Neural cell (in vitro differentiated cells): Measurements from ENCODE around the gene TPRA1. TPM values are rescaled to one million over a fixed set of nuclear protein-coding genes. Genes with fewer than 3 reads are reported as not detected.

Experiments used
- H2AFZ ChIP-seq: fragments of 200-600, 300-800 bp; sonication (generic), shearing (Covaris generic); 2 replicates; pipeline ENCODE4 v1.6.0; 2014; ENCODE audit warnings: low read depth, mild to moderate bottlenecking, antibody characterized with exemption, low read length, moderate library complexity
- H3F3A ChIP-seq: fragments of 200-600 bp; shearing (Covaris generic); 2 replicates; pipeline ENCODE4 v1.6.1; 2016; ENCODE audit warnings: mild to moderate bottlenecking, moderate library complexity, mixed read lengths, antibody characterized with exemption, low read length; ENCODE audit not compliant: insufficient read depth, poor library complexity, severe bottlenecking
- H3K27ac ChIP-seq: fragments of 200-600, 300-800 bp; sonication (generic), shearing (Covaris generic); 2 replicates; pipeline ENCODE4 v1.5.1; 2014; ENCODE audit warnings: mild to moderate bottlenecking, low read length, moderate library complexity
- H3K27me3 ChIP-seq: fragments of 300-800, 200-600 bp; sonication (generic), shearing (Covaris generic); 2 replicates; pipeline ENCODE4 v1.6.0; 2014; ENCODE audit warnings: mild to moderate bottlenecking, low read depth, low read length, moderate library complexity; ENCODE audit not compliant: insufficient read depth
- H3K36me3 ChIP-seq: fragments of 300-800, 200-600 bp; sonication (generic), shearing (Covaris generic); 2 replicates; pipeline ENCODE4 v1.5.1; 2014; ENCODE audit warnings: mild to moderate bottlenecking, antibody characterized with exemption, low read length, moderate library complexity; ENCODE audit not compliant: insufficient read depth
- H3K4me2 ChIP-seq: fragments of 300-800, 200-600 bp; sonication (generic), shearing (Covaris generic); 2 replicates; pipeline ENCODE4 v1.6.0; 2014; ENCODE audit warnings: mild to moderate bottlenecking, low read length
- H3K4me3 ChIP-seq: fragments of 300-800, 200-600 bp; sonication (generic), shearing (Covaris generic); 2 replicates; pipeline ENCODE4 v1.5.1; 2014; ENCODE audit warnings: mild to moderate bottlenecking, low read length, moderate library complexity
- H3K79me2 ChIP-seq: fragments of 200-600 bp; shearing (Covaris generic); replicated peaks from 2 replicates; pipeline ENCODE4 v1.6.0; 2014; ENCODE audit warnings: mild to moderate bottlenecking, low read length, moderate library complexity; ENCODE audit not compliant: insufficient read depth
- H3K9ac ChIP-seq: fragments of 300-800, 200-600 bp; sonication (generic), shearing (Covaris generic); 2 replicates; pipeline ENCODE4 v1.6.1; 2016; ENCODE audit warnings: mild to moderate bottlenecking, low read length, mixed read lengths
- H3K9me2 ChIP-seq: fragments of 200-600 bp; shearing (Covaris generic); 2 replicates; pipeline ENCODE4 v1.6.1; 2016; ENCODE audit warnings: mild to moderate bottlenecking, low read length, mixed read lengths; ENCODE audit not compliant: insufficient read depth
- H3K9me3 ChIP-seq: fragments of 200-600, 300-800 bp; sonication (generic), shearing (Covaris generic); 2 replicates; pipeline ENCODE4 v1.6.1; 2016; ENCODE audit warnings: mild to moderate bottlenecking, mixed run types, low read length, moderate library complexity, mixed read lengths
- H4K20me1 ChIP-seq: fragments of 200-600 bp; shearing (Covaris generic); 2 replicates; pipeline ENCODE4 v1.6.1; 2016; ENCODE audit warnings: mild to moderate bottlenecking, mixed run types; ENCODE audit not compliant: insufficient read depth
- EP300 ChIP-seq: fragments of 450-650 bp; conservative IDR thresholded peaks from 2 replicates; pipeline ENCODE4 v1.6.1; 2014; ENCODE audit warnings: antibody characterized with exemption, mild to moderate bottlenecking, moderate library complexity; ENCODE audit not compliant: poor library complexity, severe bottlenecking
- EZH2 ChIP-seq: fragments of 200-600, 300-800 bp; shearing (Covaris generic), sonication (generic); IDR thresholded peaks from 2 replicates; pipeline ENCODE4 v1.6.1; 2014; ENCODE audit warnings: antibody characterized with exemption, low read length, borderline replicate concordance, mild to moderate bottlenecking; ENCODE audit not compliant: insufficient read depth, poor library complexity, severe bottlenecking
- MXI1 ChIP-seq: fragments of 450-650 bp; conservative IDR thresholded peaks from 2 replicates; pipeline ENCODE4 v1.6.1; 2014; ENCODE audit warnings: antibody characterized with exemption, mild to moderate bottlenecking; ENCODE audit not compliant: poor library complexity, severe bottlenecking
- POLR2AphosphoS5 ChIP-seq: IDR thresholded peaks from 2 replicates; pipeline ENCODE4 v1.6.1; 2012
- RAD21 ChIP-seq: fragments of 450-650 bp; conservative IDR thresholded peaks from 2 replicates; pipeline ENCODE4 v1.6.1; 2014; ENCODE audit warnings: antibody characterized with exemption, mild to moderate bottlenecking, moderate library complexity
- SMC3 ChIP-seq: fragments of 450-650 bp; conservative IDR thresholded peaks from 2 replicates; pipeline ENCODE4 v1.6.1; 2014; ENCODE audit warnings: antibody characterized with exemption, mild to moderate bottlenecking, moderate library complexity; ENCODE audit not compliant: poor library complexity
- TAF1 ChIP-seq: IDR thresholded peaks from 2 replicates; pipeline ENCODE4 v1.6.1; 2012; ENCODE audit warnings: low read depth
- polyA plus RNA-seq: library from polyadenylated mRNA; depleted of rRNA; stranded (reverse); fragments of >200 nt; gene quantifications from 2 replicates; pipeline ENCODE4 v1.2.3, GENCODE V29; 2014
- TF ChIP-seq, protein P1 (sequence below): fragments of 450-650 bp; IDR thresholded peaks from 2 replicates; pipeline ENCODE4 v1.5.1; 2014; ENCODE audit warnings: antibody characterized with exemption, mild to moderate bottlenecking, moderate library complexity; ENCODE audit not compliant: poor library complexity, severe bottlenecking
- TF ChIP-seq, protein P2 (sequence below): IDR thresholded peaks from 2 replicates; pipeline ENCODE4 v1.6.1; 2012; ENCODE audit warnings: borderline replicate concordance

The TPRA1 gene
- polyA plus RNA-seq, 1 donor from 2014 or later: 26.5 TPM

DNA sequence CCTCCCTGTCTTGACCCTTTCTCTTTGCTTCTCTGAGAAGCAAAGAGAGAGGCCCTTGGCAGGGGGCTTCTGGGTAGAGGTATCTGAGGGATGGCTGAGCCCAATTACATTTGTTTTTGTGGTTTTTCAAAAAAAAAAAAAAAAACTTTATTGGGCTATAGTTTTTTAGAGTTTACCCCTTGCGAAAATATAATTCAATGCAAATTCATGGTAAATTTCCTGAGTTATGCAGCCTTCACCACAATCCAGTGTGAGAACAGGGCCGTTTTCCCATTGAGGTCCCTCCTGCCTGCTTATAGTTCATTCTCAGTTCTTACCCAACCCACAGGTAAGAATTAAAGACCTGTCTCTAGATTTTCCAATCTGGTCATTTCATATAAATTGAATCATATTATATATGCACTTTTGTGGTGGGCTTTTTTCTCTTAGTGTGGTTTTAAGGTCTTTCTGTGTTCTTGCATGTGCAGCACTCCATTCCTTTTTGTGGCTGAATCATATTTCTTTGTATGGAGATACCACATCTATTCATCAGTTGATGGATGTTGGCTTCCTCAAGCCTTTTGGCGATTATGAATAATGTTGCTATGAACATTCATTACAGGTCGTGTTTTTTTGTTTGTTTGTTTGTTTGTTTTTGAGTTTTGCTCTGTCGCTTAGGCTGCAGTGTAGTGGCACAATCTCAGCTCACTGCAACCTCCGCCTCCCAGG is 10.4 kb upstream of the TPRA1 start:
- Histone ChIP-seq H3K27me3 (no peaks in the 10 kb centered on the region), H3K4me2 (no peak overlapping the region), H3K9ac (no peak overlapping the region), H3K27ac (no peak overlapping the region), H3K9me2 (no peaks in the 10 kb centered on the region), H3F3A (no peaks in the 10 kb centered on the region), H2AFZ (no peak overlapping the region), H3K79me2 (peaks cover 20% of the 10 kb centered on the region), H4K20me1 (no peaks in the 10 kb centered on the region), H3K9me3 (no peaks in the 10 kb centered on the region), H3K4me3 (no peak overlapping the region), H3K36me3 (no peaks in the 10 kb centered on the region)
- TF ChIP-seq RAD21 (no peak), TAF1 (no peak), POLR2AphosphoS5 (no peak), MXI1 (no peak), SMC3 (no peak), EZH2 (no peak), EP300 (no peak)
- TF ChIP-seq, protein P1, sequence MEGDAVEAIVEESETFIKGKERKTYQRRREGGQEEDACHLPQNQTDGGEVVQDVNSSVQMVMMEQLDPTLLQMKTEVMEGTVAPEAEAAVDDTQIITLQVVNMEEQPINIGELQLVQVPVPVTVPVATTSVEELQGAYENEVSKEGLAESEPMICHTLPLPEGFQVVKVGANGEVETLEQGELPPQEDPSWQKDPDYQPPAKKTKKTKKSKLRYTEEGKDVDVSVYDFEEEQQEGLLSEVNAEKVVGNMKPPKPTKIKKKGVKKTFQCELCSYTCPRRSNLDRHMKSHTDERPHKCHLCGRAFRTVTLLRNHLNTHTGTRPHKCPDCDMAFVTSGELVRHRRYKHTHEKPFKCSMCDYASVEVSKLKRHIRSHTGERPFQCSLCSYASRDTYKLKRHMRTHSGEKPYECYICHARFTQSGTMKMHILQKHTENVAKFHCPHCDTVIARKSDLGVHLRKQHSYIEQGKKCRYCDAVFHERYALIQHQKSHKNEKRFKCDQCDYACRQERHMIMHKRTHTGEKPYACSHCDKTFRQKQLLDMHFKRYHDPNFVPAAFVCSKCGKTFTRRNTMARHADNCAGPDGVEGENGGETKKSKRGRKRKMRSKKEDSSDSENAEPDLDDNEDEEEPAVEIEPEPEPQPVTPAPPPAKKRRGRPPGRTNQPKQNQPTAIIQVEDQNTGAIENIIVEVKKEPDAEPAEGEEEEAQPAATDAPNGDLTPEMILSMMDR: no peak
- TF ChIP-seq, protein P2, sequence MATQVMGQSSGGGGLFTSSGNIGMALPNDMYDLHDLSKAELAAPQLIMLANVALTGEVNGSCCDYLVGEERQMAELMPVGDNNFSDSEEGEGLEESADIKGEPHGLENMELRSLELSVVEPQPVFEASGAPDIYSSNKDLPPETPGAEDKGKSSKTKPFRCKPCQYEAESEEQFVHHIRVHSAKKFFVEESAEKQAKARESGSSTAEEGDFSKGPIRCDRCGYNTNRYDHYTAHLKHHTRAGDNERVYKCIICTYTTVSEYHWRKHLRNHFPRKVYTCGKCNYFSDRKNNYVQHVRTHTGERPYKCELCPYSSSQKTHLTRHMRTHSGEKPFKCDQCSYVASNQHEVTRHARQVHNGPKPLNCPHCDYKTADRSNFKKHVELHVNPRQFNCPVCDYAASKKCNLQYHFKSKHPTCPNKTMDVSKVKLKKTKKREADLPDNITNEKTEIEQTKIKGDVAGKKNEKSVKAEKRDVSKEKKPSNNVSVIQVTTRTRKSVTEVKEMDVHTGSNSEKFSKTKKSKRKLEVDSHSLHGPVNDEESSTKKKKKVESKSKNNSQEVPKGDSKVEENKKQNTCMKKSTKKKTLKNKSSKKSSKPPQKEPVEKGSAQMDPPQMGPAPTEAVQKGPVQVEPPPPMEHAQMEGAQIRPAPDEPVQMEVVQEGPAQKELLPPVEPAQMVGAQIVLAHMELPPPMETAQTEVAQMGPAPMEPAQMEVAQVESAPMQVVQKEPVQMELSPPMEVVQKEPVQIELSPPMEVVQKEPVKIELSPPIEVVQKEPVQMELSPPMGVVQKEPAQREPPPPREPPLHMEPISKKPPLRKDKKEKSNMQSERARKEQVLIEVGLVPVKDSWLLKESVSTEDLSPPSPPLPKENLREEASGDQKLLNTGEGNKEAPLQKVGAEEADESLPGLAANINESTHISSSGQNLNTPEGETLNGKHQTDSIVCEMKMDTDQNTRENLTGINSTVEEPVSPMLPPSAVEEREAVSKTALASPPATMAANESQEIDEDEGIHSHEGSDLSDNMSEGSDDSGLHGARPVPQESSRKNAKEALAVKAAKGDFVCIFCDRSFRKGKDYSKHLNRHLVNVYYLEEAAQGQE: no peak

DNA sequence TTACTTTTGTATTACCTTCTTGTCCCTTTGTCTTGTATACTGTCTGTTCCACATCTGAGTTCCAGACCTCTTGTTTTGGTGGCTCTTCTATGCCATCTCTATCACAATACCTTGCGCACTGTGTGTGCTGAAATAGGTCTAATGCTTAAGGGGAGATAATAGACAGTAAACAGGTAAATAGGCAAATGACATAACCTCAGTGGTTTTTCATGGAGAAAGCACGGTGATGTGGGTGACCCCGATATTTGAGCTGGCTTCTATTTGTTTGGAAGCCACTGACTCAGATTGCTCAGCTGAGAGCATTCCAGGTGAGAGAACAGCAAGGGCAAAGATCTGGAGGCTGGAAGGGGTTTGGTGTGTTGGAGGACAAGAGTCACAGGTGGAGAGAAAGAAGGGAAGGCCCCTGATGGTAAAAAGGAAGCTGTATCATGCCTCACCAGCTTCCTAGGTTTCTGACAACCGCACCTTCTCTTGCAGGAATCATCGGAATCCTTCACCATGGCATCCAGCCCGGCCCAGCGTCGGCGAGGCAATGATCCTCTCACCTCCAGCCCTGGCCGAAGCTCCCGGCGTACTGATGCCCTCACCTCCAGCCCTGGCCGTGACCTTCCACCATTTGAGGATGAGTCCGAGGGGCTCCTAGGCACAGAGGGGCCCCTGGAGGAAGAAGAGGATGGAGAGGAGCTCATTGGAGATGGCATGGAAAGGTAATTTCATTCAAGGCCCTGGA is 8.5 kb upstream of the TPRA1 start:
- Histone ChIP-seq H3K79me2 (peaks cover 20% of the 10 kb centered on the region), H3K4me3 (peak overlapping the region; percentile 77), H3F3A (no peaks in the 10 kb centered on the region), H3K27me3 (no peaks in the 10 kb centered on the region), H3K9me2 (no peaks in the 10 kb centered on the region), H3K9ac (peak overlapping the region; percentile 51), H3K36me3 (no peaks in the 10 kb centered on the region), H2AFZ (peak overlapping the region; percentile 58), H3K9me3 (no peaks in the 10 kb centered on the region), H3K27ac (no peak overlapping the region), H4K20me1 (no peaks in the 10 kb centered on the region), H3K4me2 (peak overlapping the region; percentile 89)
- TF ChIP-seq EP300 (no peak), POLR2AphosphoS5 (no peak), RAD21 (no peak), MXI1 (no peak), SMC3 (no peak), TAF1 (no peak), EZH2 (no peak)
- TF ChIP-seq, protein P1: no peak
- TF ChIP-seq, protein P2: no peak
